Sigmoid colon (tissue), 4 donors: ENCODE data around the gene MBD4.

Experiments
- POLR2A ChIP-seq, 2 donors: fragments of 450-650 bp; IDR thresholded peaks; one replicate each; pipeline ENCODE4 v1.6.1; 2016; ENCODE audit warnings: antibody characterized with exemption in 2 of 2, mild to moderate bottlenecking in 2 of 2, moderate library complexity in 2 of 2
- POLR2AphosphoS5 ChIP-seq, 4 donors: sonication (generic); formaldehyde crosslinking; IDR thresholded peaks; one replicate each; pipeline ENCODE4 v1.6.1; 2017; ENCODE audit warnings: antibody characterized with exemption in 4 of 4
- TF ChIP-seq, protein P1 (sequence below), 4 experiments: fragments of 450-650 bp in 3 of 4; fragments of 200-600 bp in 1 of 4; IDR thresholded peaks; one replicate each; pipeline ENCODE4 v1.5.1; 2016 to 2019; ENCODE audit warnings: antibody characterized with exemption in 4 of 4, mild to moderate bottlenecking in 3 of 4, moderate library complexity in 2 of 4

GRCh38 chr3:129412542-129413198 is 27.1 kb downstream of the MBD4 start:
- TF ChIP-seq, protein P1, sequence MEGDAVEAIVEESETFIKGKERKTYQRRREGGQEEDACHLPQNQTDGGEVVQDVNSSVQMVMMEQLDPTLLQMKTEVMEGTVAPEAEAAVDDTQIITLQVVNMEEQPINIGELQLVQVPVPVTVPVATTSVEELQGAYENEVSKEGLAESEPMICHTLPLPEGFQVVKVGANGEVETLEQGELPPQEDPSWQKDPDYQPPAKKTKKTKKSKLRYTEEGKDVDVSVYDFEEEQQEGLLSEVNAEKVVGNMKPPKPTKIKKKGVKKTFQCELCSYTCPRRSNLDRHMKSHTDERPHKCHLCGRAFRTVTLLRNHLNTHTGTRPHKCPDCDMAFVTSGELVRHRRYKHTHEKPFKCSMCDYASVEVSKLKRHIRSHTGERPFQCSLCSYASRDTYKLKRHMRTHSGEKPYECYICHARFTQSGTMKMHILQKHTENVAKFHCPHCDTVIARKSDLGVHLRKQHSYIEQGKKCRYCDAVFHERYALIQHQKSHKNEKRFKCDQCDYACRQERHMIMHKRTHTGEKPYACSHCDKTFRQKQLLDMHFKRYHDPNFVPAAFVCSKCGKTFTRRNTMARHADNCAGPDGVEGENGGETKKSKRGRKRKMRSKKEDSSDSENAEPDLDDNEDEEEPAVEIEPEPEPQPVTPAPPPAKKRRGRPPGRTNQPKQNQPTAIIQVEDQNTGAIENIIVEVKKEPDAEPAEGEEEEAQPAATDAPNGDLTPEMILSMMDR (IDR thresholded peaks at IDR 0.05): no peak
- no peak for TF ChIP-seq POLR2A (IDR thresholded peaks at IDR 0.05)
- no peak for TF ChIP-seq POLR2AphosphoS5 (IDR thresholded peaks at IDR 0.05)
